ENCODE results near the gene SRGAP2. TPM values are rescaled to one million over a fixed set of nuclear protein-coding genes. Genes with fewer than 3 reads are reported as not detected.
"Not testable (repeated sequence)": the region's sequence is repeated elsewhere in the genome, so short reads cannot be mapped to it uniquely, and the experiment has no call there.

Gene SRGAP2
- total RNA-seq, 3 donors from 2014 or later, result 16.5 to 25.1 (median 23.3) TPM

GRCh38 chr1:206186826-206187225 lies 16.5 kb upstream of the SRGAP2 start:
- not testable (repeated sequence) for DNase-seq; H3K27me3 Mint-ChIP-seq (ENCODE audit: low read depth); H3K4me1 Mint-ChIP-seq (ENCODE audit: low read depth); ATAC-seq; H3K9me3 Mint-ChIP-seq; H3K36me3 Mint-ChIP-seq (ENCODE audit: insufficient read depth); H3K4me3 Mint-ChIP-seq

GRCh38 chr1:206195182-206195581 lies 8.2 kb upstream of the SRGAP2 start:
- not testable (repeated sequence) for H3K27me3 Mint-ChIP-seq (ENCODE audit: low read depth); H3K4me3 Mint-ChIP-seq; H3K9me3 Mint-ChIP-seq; H3K4me1 Mint-ChIP-seq (ENCODE audit: low read depth); H3K36me3 Mint-ChIP-seq (ENCODE audit: insufficient read depth); DNase-seq; ATAC-seq

- DNase-seq; H3K27me3 Mint-ChIP-seq (ENCODE audit: low read depth): not testable (repeated sequence)
Observed at GRCh38 chr1:206196748-206197424, 6.5 kb upstream of the SRGAP2 start.

GRCh38 chr1:206202789-206203363 lies 465 bp upstream of the SRGAP2 start, which contains the start of gene FAM72A:
TSS of gene FAM72A (minus strand) at chr1:206202839. CDS start at chr1:206202025, 814 bp downstream.
- not testable (repeated sequence) for H3K9me3 Mint-ChIP-seq; H3K4me1 Mint-ChIP-seq (ENCODE audit: low read depth); H3K36me3 Mint-ChIP-seq (ENCODE audit: insufficient read depth); H3K27me3 Mint-ChIP-seq (ENCODE audit: low read depth)
- DNase-seq (peak; percentile 91), ATAC-seq (peak; percentile 86)
- H3K4me3 Mint-ChIP-seq, result peak within 1 kb of the TSS; percentile 82

More at GRCh38 chr1:206196748-206197424, 6.5 kb upstream of the SRGAP2 start:
- not testable (repeated sequence) for H3K4me1 Mint-ChIP-seq (ENCODE audit: low read depth); H3K4me3 Mint-ChIP-seq; H3K36me3 Mint-ChIP-seq (ENCODE audit: insufficient read depth); ATAC-seq; H3K9me3 Mint-ChIP-seq

GRCh38 chr1:206204159-206204511 lies 794 bp downstream of the SRGAP2 start:
- H3K27me3 Mint-ChIP-seq (ENCODE audit: low read depth); DNase-seq; H3K4me1 Mint-ChIP-seq (ENCODE audit: low read depth); H3K9me3 Mint-ChIP-seq; ATAC-seq; H3K36me3 Mint-ChIP-seq (ENCODE audit: insufficient read depth): not testable (repeated sequence)
- H3K4me3 Mint-ChIP-seq, result peak overlapping the region; percentile 66

GRCh38 chr1:206204871-206205270 lies 1.5 kb downstream of the SRGAP2 start:
- H3K36me3 Mint-ChIP-seq (ENCODE audit: insufficient read depth); DNase-seq; ATAC-seq; H3K27me3 Mint-ChIP-seq (ENCODE audit: low read depth); H3K4me1 Mint-ChIP-seq (ENCODE audit: low read depth); H3K9me3 Mint-ChIP-seq: not testable (repeated sequence)
- H3K4me3 Mint-ChIP-seq, result peak overlapping the region; percentile 83

GRCh38 chr1:206205569-206205968 lies 2.2 kb downstream of the SRGAP2 start:
- H3K36me3 Mint-ChIP-seq (ENCODE audit: insufficient read depth); H3K4me1 Mint-ChIP-seq (ENCODE audit: low read depth); DNase-seq; ATAC-seq; H3K9me3 Mint-ChIP-seq; H3K4me3 Mint-ChIP-seq; H3K27me3 Mint-ChIP-seq (ENCODE audit: low read depth): not testable (repeated sequence)

- DNase-seq; H3K4me1 Mint-ChIP-seq (ENCODE audit: low read depth); ATAC-seq; H3K36me3 Mint-ChIP-seq (ENCODE audit: insufficient read depth); H3K4me3 Mint-ChIP-seq; H3K9me3 Mint-ChIP-seq; H3K27me3 Mint-ChIP-seq (ENCODE audit: low read depth): not testable (repeated sequence)
Observed at GRCh38 chr1:206210802-206211201, 7.5 kb downstream of the SRGAP2 start.

- not testable (repeated sequence) for H3K4me1 Mint-ChIP-seq (ENCODE audit: low read depth); H3K9me3 Mint-ChIP-seq; H3K27me3 Mint-ChIP-seq (ENCODE audit: low read depth); H3K4me3 Mint-ChIP-seq; ATAC-seq; H3K36me3 Mint-ChIP-seq (ENCODE audit: insufficient read depth); DNase-seq
Observed at GRCh38 chr1:206215600-206216392, 12.5 kb downstream of the SRGAP2 start.

- ATAC-seq; H3K36me3 Mint-ChIP-seq (ENCODE audit: insufficient read depth); H3K27me3 Mint-ChIP-seq (ENCODE audit: low read depth): not testable (repeated sequence)
Observed at GRCh38 chr1:206218285-206218684, 14.9 kb downstream of the SRGAP2 start.

GRCh38 chr1:206218765-206219164 lies 15.4 kb downstream of the SRGAP2 start:
- not testable (repeated sequence) for H3K27me3 Mint-ChIP-seq (ENCODE audit: low read depth); H3K36me3 Mint-ChIP-seq (ENCODE audit: insufficient read depth); H3K4me3 Mint-ChIP-seq; DNase-seq; H3K4me1 Mint-ChIP-seq (ENCODE audit: low read depth); H3K9me3 Mint-ChIP-seq; ATAC-seq

More at GRCh38 chr1:206218285-206218684, 14.9 kb downstream of the SRGAP2 start:
- not testable (repeated sequence) for H3K9me3 Mint-ChIP-seq; DNase-seq; H3K4me1 Mint-ChIP-seq (ENCODE audit: low read depth); H3K4me3 Mint-ChIP-seq

GRCh38 chr1:206219514-206220331 lies 16.4 kb downstream of the SRGAP2 start:
- not testable (repeated sequence) for H3K27me3 Mint-ChIP-seq (ENCODE audit: low read depth); H3K36me3 Mint-ChIP-seq (ENCODE audit: insufficient read depth); H3K4me3 Mint-ChIP-seq; H3K4me1 Mint-ChIP-seq (ENCODE audit: low read depth); DNase-seq; ATAC-seq; H3K9me3 Mint-ChIP-seq

- H3K27me3 Mint-ChIP-seq (ENCODE audit: low read depth); ATAC-seq; H3K36me3 Mint-ChIP-seq (ENCODE audit: insufficient read depth); H3K4me3 Mint-ChIP-seq; H3K4me1 Mint-ChIP-seq (ENCODE audit: low read depth); DNase-seq; H3K9me3 Mint-ChIP-seq: not testable (repeated sequence)
Observed at GRCh38 chr1:206220332-206221000, 17.1 kb downstream of the SRGAP2 start.

- not testable (repeated sequence) for H3K4me1 Mint-ChIP-seq (ENCODE audit: low read depth); H3K27me3 Mint-ChIP-seq (ENCODE audit: low read depth); DNase-seq; H3K9me3 Mint-ChIP-seq; H3K4me3 Mint-ChIP-seq; H3K36me3 Mint-ChIP-seq (ENCODE audit: insufficient read depth); ATAC-seq
Observed at GRCh38 chr1:206221585-206221984, 18.2 kb downstream of the SRGAP2 start.
